MG63 (cell line): ENCODE data around the gene FGGY. TPM values are rescaled to one million over a fixed set of nuclear protein-coding genes. Genes with fewer than 3 reads are reported as not detected.
A peak's percentile ranks its signal among the peaks of the same experiment; 100 is the strongest.
"Not testable (repeated sequence)": the region's sequence is repeated elsewhere in the genome, so short reads cannot be mapped to it uniquely, and the experiment has no call there.

ENCODE experiments used
- DNase-seq: peaks from one replicate; pipeline ENCODE4 v3.0.0-alpha.2; 2020
- H3K27me3 ChIP-seq: fragments of 250-450 bp; sonication (Bioruptor Pico); 2 replicates; pipeline ENCODE4 v1.5.1; 2020; ENCODE audit warnings: mild to moderate bottlenecking, moderate library complexity
- H3K36me3 ChIP-seq: fragments of 250-450 bp; sonication (Bioruptor Pico); 2 replicates; pipeline ENCODE4 v1.5.1; 2020; ENCODE audit warnings: mild to moderate bottlenecking, moderate library complexity
- H3K4me3 ChIP-seq: fragments of 250-450 bp; sonication (Bioruptor Pico); 2 replicates; pipeline ENCODE4 v1.5.1; 2020; ENCODE audit warnings: mild to moderate bottlenecking, moderate library complexity
- H3K9me3 ChIP-seq: fragments of 250-450 bp; sonication (Bioruptor Pico); 2 replicates; pipeline ENCODE4 v1.5.1; 2020; ENCODE audit warnings: mild to moderate bottlenecking, moderate library complexity
- total RNA-seq: library from RNA; depleted of rRNA; stranded (reverse); fragments of >200 nt; shearing (Covaris generic); gene quantifications from 2 replicates; pipeline ENCODE4 v1.2.3, GENCODE V29; 2014; ENCODE audit warnings: low replicate concordance

Gene FGGY
- total RNA-seq, 1 experiment from 2014 or later: 15.4 TPM

DNA sequence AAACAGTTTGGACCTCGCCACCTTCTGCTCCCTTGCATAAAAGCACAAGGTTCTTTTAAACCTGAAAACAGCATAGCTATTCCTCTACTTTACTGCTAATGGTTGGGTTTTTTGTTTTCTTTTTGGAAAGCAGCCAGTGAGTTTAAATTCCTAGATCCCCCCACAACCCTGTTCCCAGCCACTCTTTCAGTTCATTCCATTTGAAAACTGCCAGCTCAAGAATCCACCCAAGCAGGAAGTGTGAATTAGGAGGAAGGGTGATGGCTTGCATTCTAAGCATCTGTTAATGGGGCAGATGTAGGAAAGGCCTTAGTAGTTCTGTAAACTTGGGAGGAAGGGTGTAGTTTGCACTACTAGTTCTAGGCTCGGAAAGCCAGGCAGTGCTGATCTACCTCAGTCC, 344.9 kb downstream of the FGGY start:
- no peak for DNase-seq
- Histone ChIP-seq H3K27me3 (no peaks in the 10 kb centered on the region), H3K9me3 (peaks cover 2% of the 10 kb centered on the region; the same call in 1 of the 2 replicates)

DNA sequence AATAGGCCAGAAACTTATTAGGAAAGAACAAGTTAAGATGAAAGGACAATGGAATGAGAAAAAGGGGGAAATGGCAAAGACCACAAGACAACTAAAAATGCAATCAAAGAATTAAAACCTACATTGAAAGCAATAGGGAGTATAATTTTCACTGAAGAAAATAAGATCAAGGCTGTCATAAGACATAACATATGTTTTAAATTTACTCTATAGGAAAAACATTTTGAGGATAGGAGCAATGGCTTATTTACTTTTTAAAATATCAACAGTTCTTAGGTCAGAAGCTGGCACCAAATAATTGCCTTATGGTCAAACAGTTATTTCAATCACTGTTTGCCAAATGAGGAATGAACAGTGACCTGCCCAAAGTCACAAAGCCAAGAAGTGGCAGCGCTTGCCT, 346.6 kb downstream of the FGGY start:
- Histone ChIP-seq H3K9me3 (peaks cover 2% of the 10 kb centered on the region; the same call in 1 of the 2 replicates), H3K36me3 (no peaks in the 10 kb centered on the region), H3K27me3 (no peaks in the 10 kb centered on the region), H3K4me3 (no peak overlapping the region)
- no peak for DNase-seq

More for the DNA sequence above, 344.9 kb downstream of the FGGY start:
- Histone ChIP-seq H3K4me3 (no peak overlapping the region), H3K36me3 (no peaks in the 10 kb centered on the region)

GRCh38 chr1:59645893-59646292, 349.0 kb downstream of the FGGY start:
- Histone ChIP-seq H3K9me3 (no peaks in the 10 kb centered on the region), H3K4me3 (no peak overlapping the region), H3K36me3 (no peaks in the 10 kb centered on the region), H3K27me3 (no peaks in the 10 kb centered on the region)
- DNase-seq: peak; percentile 2

DNA sequence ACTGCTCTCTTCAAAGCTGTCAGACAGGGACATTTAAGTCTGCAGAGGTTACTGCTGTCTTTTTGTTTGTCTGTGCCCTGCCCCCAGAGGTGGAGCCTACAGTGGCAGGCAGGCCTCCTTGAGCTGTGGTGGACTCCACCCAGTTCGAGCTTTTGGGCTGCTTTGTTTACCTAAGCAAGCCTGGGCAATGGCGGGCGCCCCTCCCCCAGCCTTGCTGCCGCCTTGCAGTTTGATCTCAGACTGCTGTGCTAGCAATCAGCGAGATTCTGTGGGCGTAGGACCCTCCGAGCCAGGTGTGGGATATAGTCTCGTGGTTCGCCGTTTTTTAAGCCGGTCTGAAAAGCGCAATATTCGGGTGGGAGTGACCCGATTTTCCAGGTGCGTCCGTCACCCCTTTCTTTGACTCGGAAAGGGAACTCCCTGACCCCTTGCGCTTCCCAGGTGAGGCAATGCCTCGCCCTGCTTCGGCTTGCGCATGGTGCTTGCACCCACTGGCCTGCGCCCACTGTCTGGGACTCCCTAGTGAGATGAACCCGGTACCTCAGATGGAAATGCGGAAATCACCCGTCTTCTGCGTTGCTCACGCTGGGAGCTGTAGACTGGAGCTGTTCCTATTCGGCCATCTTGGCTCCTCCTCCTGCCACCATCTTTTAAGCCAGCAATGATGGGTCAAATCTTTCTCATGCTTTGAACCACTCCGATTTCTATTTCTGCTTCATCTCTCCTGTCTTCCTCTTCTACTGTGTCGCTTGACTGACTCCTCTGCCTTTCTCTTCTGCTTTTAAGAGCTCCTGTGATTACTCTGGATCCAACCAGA, 356.5 kb downstream of the FGGY start:
- DNase-seq: not testable (repeated sequence)

DNA sequence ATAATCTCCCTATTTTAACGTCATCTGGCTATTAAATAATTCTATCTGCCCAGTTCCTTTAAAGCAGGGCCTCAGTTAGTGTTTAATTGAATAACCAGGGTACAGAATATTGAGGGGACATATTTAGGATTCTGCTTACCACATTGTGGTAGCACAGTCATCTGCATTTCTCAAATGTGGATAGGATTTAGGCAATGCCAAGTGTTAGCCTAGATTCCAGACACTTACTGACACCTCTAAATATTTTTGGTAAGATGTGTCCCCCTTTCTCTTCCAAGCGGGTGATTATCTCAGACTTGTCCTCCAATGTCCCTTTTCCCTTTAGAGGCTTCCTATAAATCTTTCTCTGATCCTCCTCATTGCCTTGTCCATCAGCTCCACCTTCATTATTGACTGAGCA, 357.1 kb downstream of the FGGY start:
- Histone ChIP-seq H3K27me3 (no peaks in the 10 kb centered on the region), H3K9me3 (no peaks in the 10 kb centered on the region), H3K4me3 (no peak overlapping the region), H3K36me3 (no peaks in the 10 kb centered on the region)
- no peak for DNase-seq

More for the DNA sequence above, 356.5 kb downstream of the FGGY start:
- not testable (repeated sequence) for H3K36me3 ChIP-seq, H3K27me3 ChIP-seq, H3K9me3 ChIP-seq, H3K4me3 ChIP-seq

DNA sequence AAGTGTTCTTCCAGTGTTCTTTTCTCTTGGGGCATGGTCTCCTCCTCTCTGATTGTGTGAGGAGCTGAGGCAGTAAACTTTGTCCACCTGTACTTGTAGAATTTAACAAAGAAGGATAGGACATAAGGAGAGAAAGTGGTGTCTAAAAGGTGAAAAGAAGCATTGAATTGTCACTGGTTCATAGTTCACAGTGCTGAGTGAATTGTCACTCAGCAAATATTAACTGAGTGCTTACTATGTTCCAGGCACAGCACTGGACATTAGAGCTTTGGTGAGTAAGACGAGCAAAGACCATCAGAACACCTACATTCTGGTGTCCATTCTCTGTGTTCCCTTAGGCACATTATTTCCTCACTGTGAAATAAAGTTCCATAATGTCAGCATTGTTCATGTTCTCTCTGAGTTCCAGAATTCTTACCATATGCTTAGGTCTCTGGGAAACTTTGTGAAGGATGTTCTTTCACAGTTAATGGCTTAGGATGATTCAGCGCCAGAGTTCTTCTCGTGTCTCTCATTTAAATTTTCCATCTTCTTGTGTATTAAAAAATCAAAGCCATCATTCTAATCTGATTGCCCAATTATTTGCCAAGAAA, 361.1 kb downstream of the FGGY start:
- DNase-seq: no peak
- H3K36me3 ChIP-seq: no peaks in the 10 kb centered on the region
- H3K27me3 ChIP-seq: no peaks in the 10 kb centered on the region
- no peak overlapping the region for H3K4me3 ChIP-seq
- no peaks in the 10 kb centered on the region for H3K9me3 ChIP-seq

DNA sequence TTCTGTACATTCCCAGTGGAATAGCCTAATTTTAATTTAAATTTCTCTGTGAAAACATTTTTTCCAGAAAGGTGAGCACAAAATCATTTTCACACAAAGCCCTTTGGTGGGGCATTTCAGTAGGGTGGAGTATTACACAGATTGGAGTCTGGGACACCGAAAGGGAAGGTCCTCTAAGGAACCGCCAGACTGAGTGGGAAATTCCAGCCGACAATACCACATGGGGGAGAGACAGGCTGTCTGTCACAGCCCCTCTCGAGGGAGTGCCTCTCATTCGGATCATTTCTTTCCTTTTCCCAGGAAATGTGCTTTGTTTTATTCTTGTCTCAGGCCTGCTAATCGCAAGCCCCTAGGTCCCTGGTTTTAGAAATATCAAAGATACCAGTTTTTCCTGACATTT, 367.3 kb downstream of the FGGY start:
- H3K9me3 ChIP-seq: no peaks in the 10 kb centered on the region
- H3K4me3 ChIP-seq: no peak overlapping the region
- H3K27me3 ChIP-seq: no peaks in the 10 kb centered on the region
- no peak for DNase-seq
- no peaks in the 10 kb centered on the region for H3K36me3 ChIP-seq

DNA sequence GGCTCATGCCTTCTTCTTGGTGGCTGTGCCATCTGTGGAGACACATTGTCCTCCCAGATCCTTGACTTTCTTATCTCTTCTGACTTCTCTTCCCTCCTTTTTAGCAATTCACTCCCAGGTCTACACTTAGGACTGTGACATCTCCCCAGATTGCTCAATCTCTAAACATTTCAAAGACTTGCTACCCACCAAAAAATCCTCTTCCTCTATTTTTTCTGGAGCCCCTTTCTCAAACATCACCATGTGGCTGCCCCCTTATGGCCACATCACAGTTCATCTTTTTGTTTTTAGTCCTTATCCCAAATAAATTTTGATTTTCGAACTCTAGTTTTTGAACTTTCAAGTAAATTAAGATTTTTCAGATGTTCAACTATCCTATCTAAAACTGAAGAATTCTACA, 369.2 kb downstream of the FGGY start:
- H3K36me3 ChIP-seq: no peaks in the 10 kb centered on the region
- no peaks in the 10 kb centered on the region for H3K27me3 ChIP-seq
- no peak overlapping the region for H3K4me3 ChIP-seq
- no peak for DNase-seq
- no peaks in the 10 kb centered on the region for H3K9me3 ChIP-seq

- no peaks in the 10 kb centered on the region; the same call in 1 of the 2 replicates for H3K9me3 ChIP-seq
- DNase-seq: no peak
- H3K27me3 ChIP-seq: no peaks in the 10 kb centered on the region
- H3K4me3 ChIP-seq: no peak overlapping the region
- no peaks in the 10 kb centered on the region for H3K36me3 ChIP-seq
Observed at GRCh38 chr1:59667020-59667419, 370.1 kb downstream of the FGGY start.

GRCh38 chr1:59669752-59670312, 372.9 kb downstream of the FGGY start:
- peaks cover 14% of the 10 kb centered on the region for H3K9me3 ChIP-seq
- H3K36me3 ChIP-seq: no peaks in the 10 kb centered on the region
- no peaks in the 10 kb centered on the region for H3K27me3 ChIP-seq
- no peak for DNase-seq
- H3K4me3 ChIP-seq: no peak overlapping the region

DNA sequence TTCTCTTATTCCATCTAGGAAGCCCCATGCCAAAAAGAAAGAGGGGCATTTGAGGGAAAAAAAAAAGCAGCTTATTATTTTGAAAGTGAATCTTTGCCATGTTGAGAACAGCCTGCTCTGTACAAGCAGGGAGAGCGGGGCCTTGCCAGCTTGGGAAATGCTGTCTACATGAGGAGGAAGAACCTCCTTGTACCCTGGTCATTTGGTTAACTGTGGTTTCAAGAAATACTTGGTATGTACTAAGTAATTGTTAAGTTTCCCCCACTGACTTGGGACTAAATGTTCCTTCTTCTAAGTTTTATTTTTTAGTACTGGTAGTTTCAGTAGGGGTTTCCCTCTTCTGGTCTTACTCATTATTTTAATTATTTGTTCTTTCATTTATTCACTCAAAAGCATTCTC, 373.8 kb downstream of the FGGY start:
- Histone ChIP-seq H3K9me3 (peaks cover 14% of the 10 kb centered on the region), H3K36me3 (no peaks in the 10 kb centered on the region), H3K4me3 (no peak overlapping the region), H3K27me3 (no peaks in the 10 kb centered on the region)
- DNase-seq: no peak

DNA sequence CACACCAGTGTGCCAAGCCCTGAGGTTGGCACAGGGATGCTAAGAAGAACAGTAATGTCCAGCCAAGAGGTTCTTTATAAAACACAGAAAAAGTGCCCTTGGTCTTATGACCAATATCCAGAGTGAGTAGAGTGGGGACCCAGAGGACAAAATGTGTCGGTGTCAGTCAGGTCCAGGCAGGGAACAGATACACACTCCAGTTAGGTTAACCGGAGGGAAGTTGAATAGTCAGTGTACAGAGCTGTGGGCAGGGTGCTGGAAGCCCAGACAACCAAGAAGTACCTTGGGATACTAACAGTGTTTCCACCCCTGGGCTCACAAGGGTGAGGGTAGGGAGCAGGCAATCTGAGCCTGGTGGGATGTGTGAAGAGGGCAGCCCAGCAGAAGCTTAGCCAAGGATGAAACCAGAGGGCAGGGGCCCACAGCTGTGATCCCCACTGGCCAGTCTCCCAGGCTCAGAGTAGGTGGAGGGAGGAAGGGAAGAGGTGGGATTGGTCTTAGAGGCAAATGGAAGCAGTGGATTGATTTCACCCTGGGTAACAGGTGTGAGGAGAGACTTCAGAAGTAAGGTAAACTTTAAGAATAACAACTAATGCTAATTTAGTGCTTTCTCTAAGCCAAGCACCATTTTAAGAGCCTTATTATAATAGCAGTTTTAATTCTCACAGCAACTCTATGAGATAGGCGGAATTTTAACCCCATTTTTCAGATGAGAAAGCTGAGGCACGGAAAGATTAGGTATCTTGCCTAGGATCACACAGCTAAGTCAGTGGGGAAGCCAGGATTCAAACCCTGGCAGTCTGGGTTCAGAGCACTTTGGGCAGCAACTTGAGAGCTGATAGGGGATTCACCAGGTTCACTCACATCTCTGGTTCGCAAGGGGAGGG, 374.4 kb downstream of the FGGY start:
- Histone ChIP-seq H3K9me3 (peaks cover 14% of the 10 kb centered on the region), H3K36me3 (no peaks in the 10 kb centered on the region), H3K4me3 (no peak overlapping the region), H3K27me3 (no peaks in the 10 kb centered on the region)
- DNase-seq: no peak

- H3K9me3 ChIP-seq: peaks cover 14% of the 10 kb centered on the region
- no peak for DNase-seq
- H3K27me3 ChIP-seq: no peaks in the 10 kb centered on the region
- no peaks in the 10 kb centered on the region for H3K36me3 ChIP-seq
- no peak overlapping the region for H3K4me3 ChIP-seq
Observed at GRCh38 chr1:59671953-59672305, 375.0 kb downstream of the FGGY start.

- Histone ChIP-seq H3K9me3 (peaks cover 14% of the 10 kb centered on the region), H3K36me3 (no peaks in the 10 kb centered on the region), H3K4me3 (no peak overlapping the region), H3K27me3 (no peaks in the 10 kb centered on the region)
- DNase-seq: peak; percentile 58
Observed at GRCh38 chr1:59672851-59673572, 376.1 kb downstream of the FGGY start.

DNA sequence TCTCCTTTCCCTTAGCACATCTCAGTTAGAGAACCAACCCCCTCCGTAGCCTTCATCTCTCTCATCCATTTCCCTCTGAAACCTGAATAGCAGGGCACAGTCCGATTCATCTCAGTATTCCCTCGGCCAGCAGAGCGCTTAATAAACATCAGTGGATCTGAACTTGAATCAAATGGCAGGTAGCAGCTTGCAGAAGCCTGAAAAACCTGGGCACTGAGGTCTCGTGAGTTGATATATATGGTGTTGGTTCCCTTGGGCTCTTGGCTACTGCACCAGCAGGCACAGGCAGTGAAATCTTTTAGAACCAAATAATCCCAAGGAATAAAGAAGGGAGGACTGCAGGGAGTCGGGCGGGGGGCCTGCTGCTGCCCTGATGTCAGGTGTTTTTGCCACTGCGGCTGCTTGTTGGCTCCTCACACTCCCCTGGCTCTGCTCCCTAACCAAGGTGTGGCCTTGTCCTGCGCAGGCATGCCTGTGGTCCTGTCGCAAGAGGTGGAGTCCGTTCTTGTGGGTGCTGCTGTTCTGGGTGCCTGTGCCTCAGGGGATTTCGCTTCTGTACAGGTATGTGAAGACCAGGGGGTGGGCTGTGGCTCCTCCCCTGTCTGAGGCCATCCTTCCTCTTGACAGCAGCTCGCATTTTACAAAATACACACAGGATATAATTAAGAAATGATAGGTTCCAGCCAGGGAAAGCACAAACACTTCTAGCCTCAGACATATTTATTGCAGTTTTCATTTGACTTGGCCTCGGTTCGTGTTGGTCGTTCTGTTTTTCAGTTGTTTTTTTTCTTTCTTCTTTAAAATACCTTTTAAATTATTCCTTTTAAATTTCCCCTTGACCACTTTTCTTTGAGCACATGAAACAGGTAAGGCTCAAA, 376.9 kb downstream of the FGGY start:
- H3K36me3 ChIP-seq: no peaks in the 10 kb centered on the region
- H3K27me3 ChIP-seq: no peaks in the 10 kb centered on the region
- H3K4me3 ChIP-seq: no peak overlapping the region
- no peak for DNase-seq
- peaks cover 14% of the 10 kb centered on the region for H3K9me3 ChIP-seq

- H3K36me3 ChIP-seq: no peaks in the 10 kb centered on the region
- peaks cover 14% of the 10 kb centered on the region for H3K9me3 ChIP-seq
- no peak overlapping the region for H3K4me3 ChIP-seq
- DNase-seq: no peak
- no peaks in the 10 kb centered on the region for H3K27me3 ChIP-seq
Observed at GRCh38 chr1:59674595-59674994, 377.7 kb downstream of the FGGY start.
